ENCODE measurements around the gene AKAP13. TPM values are rescaled to one million over a fixed set of nuclear protein-coding genes. Genes with fewer than 3 reads are reported as not detected.

Gene AKAP13
- total RNA-seq, 1 donor from 2014 or later, result 73.8 TPM

- no peak overlapping the region for H3K9ac ChIP-seq
- no peak for DNase-seq (ENCODE audit: low spot score)
- H3K4me1 ChIP-seq, result peaks cover 50% of the 10 kb centered on the region
- H3K9me3 Mint-ChIP-seq, result no peaks in the 10 kb centered on the region
- no peak overlapping the region for H3K27ac ChIP-seq
- H3K36me3 Mint-ChIP-seq, result no peaks in the 10 kb centered on the region
- peaks cover 17% of the 10 kb centered on the region for H3F3A ChIP-seq (ENCODE audit: low read depth)
- no peak overlapping the region for H3K4me3 ChIP-seq
- H4K20me1 ChIP-seq (ENCODE audit: low read depth), result peaks cover 44% of the 10 kb centered on the region
- H3K4me3 Mint-ChIP-seq, result no peak overlapping the region
- no peak overlapping the region for H2AFZ ChIP-seq (replicated peaks)
- peaks cover 95% of the 10 kb centered on the region for H3K79me2 ChIP-seq (ENCODE audit: low read depth)
- H3K27me3 ChIP-seq, result no peaks in the 10 kb centered on the region
- no peak overlapping the region for H3K27ac Mint-ChIP-seq
- H3K36me3 ChIP-seq, result no peaks in the 10 kb centered on the region
- peaks cover 3% of the 10 kb centered on the region for H3K27me3 Mint-ChIP-seq (ENCODE audit: insufficient read depth, low read depth)
- no peak overlapping the region for H3K4me2 ChIP-seq
- peaks cover 64% of the 10 kb centered on the region for H3K4me1 Mint-ChIP-seq
- no peaks in the 10 kb centered on the region for H3K9me3 ChIP-seq (ENCODE audit: low read depth)
- TF ChIP-seq, protein P1, sequence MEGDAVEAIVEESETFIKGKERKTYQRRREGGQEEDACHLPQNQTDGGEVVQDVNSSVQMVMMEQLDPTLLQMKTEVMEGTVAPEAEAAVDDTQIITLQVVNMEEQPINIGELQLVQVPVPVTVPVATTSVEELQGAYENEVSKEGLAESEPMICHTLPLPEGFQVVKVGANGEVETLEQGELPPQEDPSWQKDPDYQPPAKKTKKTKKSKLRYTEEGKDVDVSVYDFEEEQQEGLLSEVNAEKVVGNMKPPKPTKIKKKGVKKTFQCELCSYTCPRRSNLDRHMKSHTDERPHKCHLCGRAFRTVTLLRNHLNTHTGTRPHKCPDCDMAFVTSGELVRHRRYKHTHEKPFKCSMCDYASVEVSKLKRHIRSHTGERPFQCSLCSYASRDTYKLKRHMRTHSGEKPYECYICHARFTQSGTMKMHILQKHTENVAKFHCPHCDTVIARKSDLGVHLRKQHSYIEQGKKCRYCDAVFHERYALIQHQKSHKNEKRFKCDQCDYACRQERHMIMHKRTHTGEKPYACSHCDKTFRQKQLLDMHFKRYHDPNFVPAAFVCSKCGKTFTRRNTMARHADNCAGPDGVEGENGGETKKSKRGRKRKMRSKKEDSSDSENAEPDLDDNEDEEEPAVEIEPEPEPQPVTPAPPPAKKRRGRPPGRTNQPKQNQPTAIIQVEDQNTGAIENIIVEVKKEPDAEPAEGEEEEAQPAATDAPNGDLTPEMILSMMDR (IDR thresholded peaks at IDR 0.05), result no peak
- TF ChIP-seq EZH2 (IDR thresholded peaks at IDR 0.05) (no peak), EZH2phosphoT487 (IDR thresholded peaks at IDR 0.05) (no peak)
Measured at GRCh38 chr15:85473455-85473854, 93.1 kb downstream of the AKAP13 start.

- no peaks in the 10 kb centered on the region for H3K36me3 ChIP-seq
- no peaks in the 10 kb centered on the region for H3K9me3 ChIP-seq (ENCODE audit: low read depth)
- peaks cover 58% of the 10 kb centered on the region for H4K20me1 ChIP-seq (ENCODE audit: low read depth)
- H3K9ac ChIP-seq, result no peak overlapping the region
- Mint-ChIP-seq H3K36me3 (no peaks in the 10 kb centered on the region), H3K4me1 (peaks cover 73% of the 10 kb centered on the region), H3K4me3 (no peak overlapping the region), H3K27ac (no peak overlapping the region), H3K27me3 (ENCODE audit: insufficient read depth, low read depth) (peaks cover 3% of the 10 kb centered on the region), H3K9me3 (no peaks in the 10 kb centered on the region)
- DNase-seq (ENCODE audit: low spot score), result no peak
- peaks cover 61% of the 10 kb centered on the region for H3K4me1 ChIP-seq
- H3K27me3 ChIP-seq, result no peaks in the 10 kb centered on the region
- H3K4me2 ChIP-seq, result no peak overlapping the region
- no peak for TF ChIP-seq EZH2 (IDR thresholded peaks at IDR 0.05)
- no peak overlapping the region for H2AFZ ChIP-seq (replicated peaks)
- H3K27ac ChIP-seq, result no peak overlapping the region
- H3K79me2 ChIP-seq (ENCODE audit: low read depth), result peaks cover 97% of the 10 kb centered on the region
- H3K4me3 ChIP-seq, result no peak overlapping the region
- peaks cover 17% of the 10 kb centered on the region for H3F3A ChIP-seq (ENCODE audit: low read depth)
Measured at GRCh38 chr15:85474700-85475316, 94.4 kb downstream of the AKAP13 start.

DNA sequence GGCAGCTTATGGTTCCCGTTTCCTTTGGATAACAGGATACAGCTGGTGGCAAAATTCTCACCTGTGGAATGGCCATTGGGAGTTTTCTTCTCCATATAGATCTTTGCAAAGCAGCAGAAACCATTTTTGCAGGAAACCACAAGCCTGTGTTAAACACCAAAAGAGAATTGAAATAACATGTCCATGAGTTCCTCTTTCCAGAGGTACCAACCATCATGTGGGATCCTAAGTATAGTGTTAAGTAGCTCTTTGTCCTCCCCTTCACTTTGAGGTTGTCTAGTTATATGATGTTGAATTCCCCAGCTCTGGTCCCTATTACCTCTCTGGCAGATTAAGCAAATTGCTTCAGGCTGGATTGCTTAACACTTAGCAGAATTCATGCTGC is 94.9 kb downstream of the AKAP13 start:
- peaks cover 70% of the 10 kb centered on the region for H3K4me1 Mint-ChIP-seq
- Histone ChIP-seq H4K20me1 (ENCODE audit: low read depth) (peaks cover 59% of the 10 kb centered on the region), H3K36me3 (no peaks in the 10 kb centered on the region), H3K27ac (no peak overlapping the region), H3K4me3 (no peak overlapping the region), H3K27me3 (no peaks in the 10 kb centered on the region), H3F3A (ENCODE audit: low read depth) (peaks cover 12% of the 10 kb centered on the region), H3K9me3 (ENCODE audit: low read depth) (no peaks in the 10 kb centered on the region), H3K9ac (no peak overlapping the region), H2AFZ (replicated peaks) (no peak overlapping the region), H3K4me2 (no peak overlapping the region), H3K4me1 (peaks cover 56% of the 10 kb centered on the region), H3K79me2 (ENCODE audit: low read depth) (peaks cover 97% of the 10 kb centered on the region)
- no peak overlapping the region for H3K4me3 Mint-ChIP-seq
- H3K36me3 Mint-ChIP-seq, result no peaks in the 10 kb centered on the region
- H3K27me3 Mint-ChIP-seq (ENCODE audit: insufficient read depth, low read depth), result peaks cover 3% of the 10 kb centered on the region
- no peak overlapping the region for H3K27ac Mint-ChIP-seq
- DNase-seq (ENCODE audit: low spot score), result no peak
- no peaks in the 10 kb centered on the region for H3K9me3 Mint-ChIP-seq
- TF ChIP-seq EZH2 (IDR thresholded peaks at IDR 0.05), result no peak
- TF ChIP-seq, protein P1 (IDR thresholded peaks at IDR 0.05), result no peak
- no peak for TF ChIP-seq EZH2phosphoT487 (IDR thresholded peaks at IDR 0.05)

DNA sequence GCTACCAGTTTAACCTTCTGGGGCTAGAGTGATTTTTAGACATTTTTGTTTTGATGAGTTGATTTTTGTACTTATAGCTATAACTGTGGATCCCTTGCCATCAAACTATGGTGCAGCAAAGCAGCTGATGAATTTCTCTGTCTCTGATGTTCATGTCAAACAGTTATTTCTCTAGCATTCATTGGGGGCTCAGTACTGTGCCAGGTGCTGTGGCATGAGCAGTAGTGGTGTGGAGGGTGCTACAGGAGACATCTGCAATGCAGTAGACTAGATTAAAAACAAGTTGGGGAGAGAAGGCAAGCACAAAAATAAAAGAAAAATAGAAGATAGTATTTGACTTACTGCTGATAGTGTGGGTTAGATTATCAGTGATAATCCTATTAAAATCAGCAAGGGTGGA is 95.3 kb downstream of the AKAP13 start:
- Histone ChIP-seq H3K4me2 (no peak overlapping the region), H2AFZ (replicated peaks) (no peak overlapping the region), H3K36me3 (no peaks in the 10 kb centered on the region), H3K4me1 (peaks cover 52% of the 10 kb centered on the region), H3K27ac (no peak overlapping the region), H3K79me2 (ENCODE audit: low read depth) (peaks cover 97% of the 10 kb centered on the region), H3F3A (ENCODE audit: low read depth) (peaks cover 8% of the 10 kb centered on the region), H3K9me3 (ENCODE audit: low read depth) (no peaks in the 10 kb centered on the region), H3K27me3 (no peaks in the 10 kb centered on the region), H3K9ac (no peak overlapping the region), H3K4me3 (no peak overlapping the region), H4K20me1 (ENCODE audit: low read depth) (peaks cover 59% of the 10 kb centered on the region)
- no peaks in the 10 kb centered on the region for H3K9me3 Mint-ChIP-seq
- TF ChIP-seq EZH2 (IDR thresholded peaks at IDR 0.05), result no peak
- no peak overlapping the region for H3K4me3 Mint-ChIP-seq
- no peaks in the 10 kb centered on the region for H3K36me3 Mint-ChIP-seq
- H3K4me1 Mint-ChIP-seq, result peaks cover 68% of the 10 kb centered on the region
- H3K27ac Mint-ChIP-seq, result no peak overlapping the region
- no peak for DNase-seq (ENCODE audit: low spot score)
- peaks cover 3% of the 10 kb centered on the region for H3K27me3 Mint-ChIP-seq (ENCODE audit: insufficient read depth, low read depth)

All from neural progenitor cell (in vitro differentiated cells).